Neural cell (in vitro differentiated cells): ENCODE measurements around the gene HTR2B. TPM values are rescaled to one million over a fixed set of nuclear protein-coding genes. Genes with fewer than 3 reads are reported as not detected.

Experiments
- H2AFZ ChIP-seq: fragments of 200-600, 300-800 bp; sonication (generic), shearing (Covaris generic); 2 replicates; pipeline ENCODE4 v1.6.0; 2014; ENCODE audit warnings: low read depth, mild to moderate bottlenecking, antibody characterized with exemption, low read length, moderate library complexity
- H3F3A ChIP-seq: fragments of 200-600 bp; shearing (Covaris generic); 2 replicates; pipeline ENCODE4 v1.6.1; 2016; ENCODE audit warnings: mild to moderate bottlenecking, moderate library complexity, mixed read lengths, antibody characterized with exemption, low read length; ENCODE audit not compliant: insufficient read depth, poor library complexity, severe bottlenecking
- H3K27ac ChIP-seq: fragments of 200-600, 300-800 bp; sonication (generic), shearing (Covaris generic); 2 replicates; pipeline ENCODE4 v1.5.1; 2014; ENCODE audit warnings: mild to moderate bottlenecking, low read length, moderate library complexity
- H3K27me3 ChIP-seq: fragments of 300-800, 200-600 bp; sonication (generic), shearing (Covaris generic); 2 replicates; pipeline ENCODE4 v1.6.0; 2014; ENCODE audit warnings: mild to moderate bottlenecking, low read depth, low read length, moderate library complexity; ENCODE audit not compliant: insufficient read depth
- H3K36me3 ChIP-seq: fragments of 300-800, 200-600 bp; sonication (generic), shearing (Covaris generic); 2 replicates; pipeline ENCODE4 v1.5.1; 2014; ENCODE audit warnings: mild to moderate bottlenecking, antibody characterized with exemption, low read length, moderate library complexity; ENCODE audit not compliant: insufficient read depth
- H3K4me2 ChIP-seq: fragments of 300-800, 200-600 bp; sonication (generic), shearing (Covaris generic); 2 replicates; pipeline ENCODE4 v1.6.0; 2014; ENCODE audit warnings: mild to moderate bottlenecking, low read length
- H3K4me3 ChIP-seq: fragments of 300-800, 200-600 bp; sonication (generic), shearing (Covaris generic); 2 replicates; pipeline ENCODE4 v1.5.1; 2014; ENCODE audit warnings: mild to moderate bottlenecking, low read length, moderate library complexity
- H3K79me2 ChIP-seq: fragments of 200-600 bp; shearing (Covaris generic); replicated peaks from 2 replicates; pipeline ENCODE4 v1.6.0; 2014; ENCODE audit warnings: mild to moderate bottlenecking, low read length, moderate library complexity; ENCODE audit not compliant: insufficient read depth
- H3K9ac ChIP-seq: fragments of 300-800, 200-600 bp; sonication (generic), shearing (Covaris generic); 2 replicates; pipeline ENCODE4 v1.6.1; 2016; ENCODE audit warnings: mild to moderate bottlenecking, low read length, mixed read lengths
- H3K9me2 ChIP-seq: fragments of 200-600 bp; shearing (Covaris generic); 2 replicates; pipeline ENCODE4 v1.6.1; 2016; ENCODE audit warnings: mild to moderate bottlenecking, low read length, mixed read lengths; ENCODE audit not compliant: insufficient read depth
- H3K9me3 ChIP-seq: fragments of 200-600, 300-800 bp; sonication (generic), shearing (Covaris generic); 2 replicates; pipeline ENCODE4 v1.6.1; 2016; ENCODE audit warnings: mild to moderate bottlenecking, mixed run types, low read length, moderate library complexity, mixed read lengths
- H4K20me1 ChIP-seq: fragments of 200-600 bp; shearing (Covaris generic); 2 replicates; pipeline ENCODE4 v1.6.1; 2016; ENCODE audit warnings: mild to moderate bottlenecking, mixed run types; ENCODE audit not compliant: insufficient read depth
- CTCF ChIP-seq: fragments of 450-650 bp; IDR thresholded peaks from 2 replicates; pipeline ENCODE4 v1.5.1; 2014; ENCODE audit warnings: antibody characterized with exemption, mild to moderate bottlenecking, moderate library complexity; ENCODE audit not compliant: poor library complexity, severe bottlenecking
- EP300 ChIP-seq: fragments of 450-650 bp; conservative IDR thresholded peaks from 2 replicates; pipeline ENCODE4 v1.6.1; 2014; ENCODE audit warnings: antibody characterized with exemption, mild to moderate bottlenecking, moderate library complexity; ENCODE audit not compliant: poor library complexity, severe bottlenecking
- EZH2 ChIP-seq: fragments of 200-600, 300-800 bp; shearing (Covaris generic), sonication (generic); IDR thresholded peaks from 2 replicates; pipeline ENCODE4 v1.6.1; 2014; ENCODE audit warnings: antibody characterized with exemption, low read length, borderline replicate concordance, mild to moderate bottlenecking; ENCODE audit not compliant: insufficient read depth, poor library complexity, severe bottlenecking
- MXI1 ChIP-seq: fragments of 450-650 bp; conservative IDR thresholded peaks from 2 replicates; pipeline ENCODE4 v1.6.1; 2014; ENCODE audit warnings: antibody characterized with exemption, mild to moderate bottlenecking; ENCODE audit not compliant: poor library complexity, severe bottlenecking
- POLR2AphosphoS5 ChIP-seq: IDR thresholded peaks from 2 replicates; pipeline ENCODE4 v1.6.1; 2012
- RAD21 ChIP-seq: fragments of 450-650 bp; conservative IDR thresholded peaks from 2 replicates; pipeline ENCODE4 v1.6.1; 2014; ENCODE audit warnings: antibody characterized with exemption, mild to moderate bottlenecking, moderate library complexity
- REST ChIP-seq: IDR thresholded peaks from 2 replicates; pipeline ENCODE4 v1.6.1; 2012; ENCODE audit warnings: borderline replicate concordance
- SMC3 ChIP-seq: fragments of 450-650 bp; conservative IDR thresholded peaks from 2 replicates; pipeline ENCODE4 v1.6.1; 2014; ENCODE audit warnings: antibody characterized with exemption, mild to moderate bottlenecking, moderate library complexity; ENCODE audit not compliant: poor library complexity
- TAF1 ChIP-seq: IDR thresholded peaks from 2 replicates; pipeline ENCODE4 v1.6.1; 2012; ENCODE audit warnings: low read depth
- polyA plus RNA-seq: library from polyadenylated mRNA; depleted of rRNA; stranded (reverse); fragments of >200 nt; gene quantifications from 2 replicates; pipeline ENCODE4 v1.2.3, GENCODE V29; 2014

Gene HTR2B
- polyA plus RNA-seq, 1 donor from 2014 or later: not detected

- H4K20me1 ChIP-seq: no peaks in the 10 kb centered on the region
- H3K36me3 ChIP-seq: no peaks in the 10 kb centered on the region
- no peak overlapping the region for H3K4me2 ChIP-seq
- H3K9me3 ChIP-seq: no peaks in the 10 kb centered on the region
- TF ChIP-seq CTCF: no peak
- TF ChIP-seq EP300: no peak
- no peak for TF ChIP-seq POLR2AphosphoS5
- TF ChIP-seq REST: no peak
- TF ChIP-seq MXI1: no peak
- no peak for TF ChIP-seq SMC3
- TF ChIP-seq TAF1: no peak
- no peak for TF ChIP-seq EZH2
- no peaks in the 10 kb centered on the region for H3F3A ChIP-seq
- H3K9me2 ChIP-seq: no peaks in the 10 kb centered on the region
- H3K79me2 ChIP-seq: no peaks in the 10 kb centered on the region
- H3K9ac ChIP-seq: no peak overlapping the region
- H3K27me3 ChIP-seq: no peaks in the 10 kb centered on the region
- H3K4me3 ChIP-seq: no peak overlapping the region
- no peak overlapping the region for H2AFZ ChIP-seq
- H3K27ac ChIP-seq: no peak overlapping the region
Measured at GRCh38 chr2:231118614-231118942, 6.3 kb downstream of the HTR2B start.

GRCh38 chr2:231117922-231118613 is 6.8 kb downstream of the HTR2B start:
- Histone ChIP-seq H3K27ac (no peak overlapping the region), H4K20me1 (no peaks in the 10 kb centered on the region), H3K27me3 (no peaks in the 10 kb centered on the region), H3K9me2 (no peaks in the 10 kb centered on the region), H3K79me2 (no peaks in the 10 kb centered on the region), H3K4me3 (no peak overlapping the region), H3F3A (no peaks in the 10 kb centered on the region), H3K9ac (no peak overlapping the region), H3K4me2 (no peak overlapping the region), H3K36me3 (no peaks in the 10 kb centered on the region), H2AFZ (no peak overlapping the region), H3K9me3 (no peaks in the 10 kb centered on the region)
- TF ChIP-seq POLR2AphosphoS5 (no peak), EZH2 (no peak), EP300 (no peak), TAF1 (no peak), CTCF (no peak), MXI1 (no peak), RAD21 (no peak), REST (no peak), SMC3 (no peak)
